Heart left ventricle (tissue), 16 donors: Measurements from ENCODE around the gene AGBL5. TPM values are rescaled to one million over a fixed set of nuclear protein-coding genes. Genes with fewer than 3 reads are reported as not detected.

Experiments
- ATAC-seq, 4 donors: fragments of 200-7000 bp; cut with Tn5 transposase; one replicate each; pipeline ENCODE4 v1.9.1; 2020 to 2022; ENCODE audit warnings: moderate library complexity in 4 of 4, mild to moderate bottlenecking in 3 of 4, moderate number of reproducible peaks in 1 of 4
- DNase-seq, 5 donors: peaks; one replicate each; pipeline ENCODE4 v3.0.0-alpha.2; 2020
- H3K27ac ChIP-seq, 12 donors: fragments of 200-600 bp; sonication (generic) in 4 of 12; one replicate each; pipeline versions ENCODE4 v1.5.0 to v1.8.0; 2016 to 2022; ENCODE audit warnings: mild to moderate bottlenecking in 2 of 12
- H3K27me3 ChIP-seq, 9 donors: fragments of 200-600 bp; sonication (generic) in 2 of 9; one replicate each; pipeline versions ENCODE4 v1.5.1 to v1.8.0; 2016 to 2022; ENCODE audit warnings: mild to moderate bottlenecking in 3 of 9
- H3K36me3 ChIP-seq, 9 donors: fragments of 200-600 bp; sonication (generic) in 2 of 9; one replicate each; pipeline versions ENCODE4 v1.5.0 to v1.8.0; 2018 to 2022; ENCODE audit warnings: mild to moderate bottlenecking in 2 of 9
- H3K4me1 ChIP-seq, 12 donors: fragments of 200-600 bp; sonication (generic) in 4 of 12; one replicate each; pipeline versions ENCODE4 v1.5.0 to v1.8.0; 2016 to 2022; ENCODE audit warnings: mild to moderate bottlenecking in 3 of 12
- H3K4me3 ChIP-seq, 12 donors: fragments of 200-600 bp; sonication (generic) in 4 of 12; one replicate each; pipeline versions ENCODE4 v1.5.0 to v1.8.0; 2017 to 2022; ENCODE audit warnings: mild to moderate bottlenecking in 9 of 12, moderate library complexity in 4 of 12
- H3K9me3 ChIP-seq, 12 donors: fragments of 200-600 bp; sonication (generic) in 4 of 12; one replicate each; pipeline versions ENCODE4 v1.5.0 to v1.8.0; 2016 to 2022; ENCODE audit warnings: mild to moderate bottlenecking in 1 of 12
- CTCF ChIP-seq, 12 donors: fragments of 200-600 bp; sonication (generic) in 4 of 12; IDR thresholded peaks; one replicate each; pipeline versions ENCODE4 v1.5.0 to v1.8.0; 2018 to 2022; ENCODE audit warnings: antibody characterized with exemption in 12 of 12, mild to moderate bottlenecking in 5 of 12
- POLR2A ChIP-seq, 2 donors: fragments of 450-650 bp; IDR thresholded peaks; one replicate each; pipeline ENCODE4 v1.6.1; 2017; ENCODE audit warnings: antibody characterized with exemption in 2 of 2, mild to moderate bottlenecking in 2 of 2, moderate library complexity in 2 of 2
- WGBS, 4 donors: extraction: QIAGEN DNeasy Blood & Tissue Kit in 2 of 4; methylation state at CpG; one replicate each; pipeline versions ENCODE4 v1.1.5 to v1.1.7; 2013 to 2018; 5-methylcytosine and 5-hydroxymethylcytosine counted together
- intact Hi-C, 10 donors: fragments of 100-400 bp; cut with DNase I; formaldehyde crosslinking; loops; one replicate each; pipeline versions ENCODE4 v1.11.1 to v1.14.2; 2022
- polyA plus RNA-seq, 2 donors: library from polyadenylated mRNA; stranded (reverse); fragments of 200-250 nt; gene quantifications; one replicate each; pipeline ENCODE4 v1.2.3, GENCODE V29; 2013
- total RNA-seq, 9 donors: library from RNA; depleted of rRNA in 2 of 9; stranded (reverse); fragments of >200 nt in 2 of 9; fragmentation: NEBNext Ultra II Directional in 3 of 9; extraction: Animal tissue kit (Norgen Biotek cat#: 25700) in 3 of 9; gene quantifications; one replicate each; pipeline versions ENCODE4 v1.1.0 to v1.2.4, GENCODE V29; 2016 to 2023
- donor health status: ischemic (EF 13 %, LVEDD 7.1; RV severe dilation, severe dysfunction).
- donor health status: healthy with polysubstance abuse.
- donor health status: DM: no; HTN: yes; CAD: no.
- donor health status: DM: no; HTN: no; CAD: no.
- donor health status: ischemic (EF 25% LVEDD 6.9; RV normal size, moderate dysfunction).
- donor health status: ischemic (EF 25% LVEDD 5.7; RV mildly dilated, moderate dysfunction).
- donor health status: healthy.
- donor health status: DM: yes; HTN: yes; CAD: no.
- donor health status: ischemic (EF 35%, LVEDD 5.7; RV mildly dilated, moderate dysfunction).
- donor health status: nonischemic (EF 11% LVEDD 7.7; RV severe dilation, severe dysfunction).
- donor health status: DM: yes; HTN: yes; CAD: no.
- donor health status: PGD.
- donor health status: ischemic (EF 29% LVEDD 5.4; RV normal size, mild dysfunction).
- donor health status: nonischemic (EF 23%, LVEDD 6.1; RV moderate dilation, normal function).

Gene AGBL5
- total and polyA plus RNA-seq, 11 donors, result 4.5 to 12.5 (median 9.9) TPM

GRCh38 chr2:27040282-27040681 lies 11.2 kb upstream of the AGBL5 start:
- Histone ChIP-seq H3K27me3 (no peaks in the 10 kb centered on the region), H3K27ac (no peak overlapping the region), H3K36me3 (peaks cover 0 to 78% (median 64%) of the 10 kb centered on the region in 9 donors), H3K9me3 (no peaks in the 10 kb centered on the region), H3K4me3 (no peak overlapping the region), H3K4me1 (peaks cover 0 to 14% (median 0%) of the 10 kb centered on the region in 12 donors)
- intact Hi-C loops, result no loop called here
- TF ChIP-seq CTCF (IDR thresholded peaks at IDR 0.05) (no peak), POLR2A (IDR thresholded peaks at IDR 0.05) (no peak)
- peak in 1 of 5 donors; percentile 19 for DNase-seq
- ATAC-seq, result no peak
- WGBS, 4 donors, result 93 to 96% (median 94%) methylated on average over 8 of the region's 8 CpGs

GRCh38 chr2:27041752-27042151 lies 9.7 kb upstream of the AGBL5 start:
- TF ChIP-seq CTCF (IDR thresholded peaks at IDR 0.05), result no peak
- no peak for TF ChIP-seq POLR2A (IDR thresholded peaks at IDR 0.05)
- Histone ChIP-seq H3K4me3 (no peak overlapping the region), H3K9me3 (no peaks in the 10 kb centered on the region), H3K4me1 (peaks cover 0 to 10% (median 0%) of the 10 kb centered on the region in 12 donors), H3K36me3 (peaks cover 0 to 64% (median 49%) of the 10 kb centered on the region in 9 donors), H3K27ac (peak overlapping the region in 1 of 12 donors; percentile 31), H3K27me3 (no peaks in the 10 kb centered on the region)
- WGBS, 4 donors, result 30 to 41% (median 37%) methylated on average over 5 of the region's 5 CpGs
- intact Hi-C loops, result no loop called here
- ATAC-seq (peak in 1 of 4 donors; percentile 11), DNase-seq (peak in 1 of 5 donors; percentile 19)

GRCh38 chr2:27042159-27042661 lies 9.3 kb upstream of the AGBL5 start:
- no peaks in the 10 kb centered on the region for H3K9me3 ChIP-seq
- TF ChIP-seq POLR2A (IDR thresholded peaks at IDR 0.05) (no peak), CTCF (IDR thresholded peaks at IDR 0.05) (no peak)
- no peak overlapping the region for H3K4me3 ChIP-seq
- H3K27me3 ChIP-seq, result no peaks in the 10 kb centered on the region
- WGBS, 4 donors, result 76 to 79% (median 78%) methylated on average over 10 of the region's 10 CpGs
- H3K36me3 ChIP-seq, result peaks cover 0 to 59% (median 45%) of the 10 kb centered on the region in 9 donors
- H3K4me1 ChIP-seq, result peaks cover 0 to 10% (median 0%) of the 10 kb centered on the region in 12 donors
- intact Hi-C loops, result no loop called here
- H3K27ac ChIP-seq, result peak overlapping the region in 1 of 12 donors; percentile 17
- DNase-seq (peak in 1 of 5 donors; percentile 6), ATAC-seq (peak in 1 of 4 donors; percentile 3)

- Histone ChIP-seq H3K36me3 (peaks cover 0 to 50% (median 36%) of the 10 kb centered on the region in 9 donors), H3K27me3 (no peaks in the 10 kb centered on the region), H3K27ac (no peak overlapping the region), H3K9me3 (no peaks in the 10 kb centered on the region), H3K4me1 (peaks cover 0 to 10% (median 0%) of the 10 kb centered on the region in 12 donors), H3K4me3 (no peak overlapping the region)
- TF ChIP-seq POLR2A (IDR thresholded peaks at IDR 0.05), result no peak
- no peak for TF ChIP-seq CTCF (IDR thresholded peaks at IDR 0.05)
- ATAC-seq (no peak), DNase-seq (peak in 1 of 5 donors; percentile 9)
- 89 to 92% (median 91%) methylated on average over 7 of the region's 7 CpGs for WGBS, 4 donors
- intact Hi-C loops, result no loop called here
Observed at GRCh38 chr2:27042985-27043634, 8.4 kb upstream of the AGBL5 start.
